ENCODE results near the gene SPDYE1. TPM values are rescaled to one million over a fixed set of nuclear protein-coding genes. Genes with fewer than 3 reads are reported as not detected.
A peak's percentile ranks its signal among the peaks of the same experiment; 100 is the strongest.

The SPDYE1 gene
- total RNA-seq, 1 donor from 2014 or later = not detected

- Histone ChIP-seq H3K27ac (peak overlapping the region; percentile 99), H3K4me3 (peak overlapping the region; percentile 100), H3K4me1 (peaks cover 57% of the 10 kb centered on the region), H3K27me3 (ENCODE audit: low read depth) (no peaks in the 10 kb centered on the region), H3K36me3 (peaks cover 26% of the 10 kb centered on the region), H3K9me3 (no peaks in the 10 kb centered on the region)
- DNase-seq = no peak
- no peak for ATAC-seq
- no peak for TF ChIP-seq CTCF (IDR thresholded peaks at IDR 0.05)
- intact Hi-C loops (cut with DNase I) = no loop called here
These were observed 47.7 kb downstream of the SPDYE1 start for GRCh38 chr7:44045226-44046014.

GRCh38 chr7:44046321-44047061 lies 48.8 kb downstream of the SPDYE1 start:
- DNase-seq (no peak), ATAC-seq (peak; percentile 4 to 65)
- peak overlapping the region; percentile 99 for H3K27ac ChIP-seq
- no peaks in the 10 kb centered on the region for H3K27me3 ChIP-seq (ENCODE audit: low read depth)
- H3K4me1 ChIP-seq = peaks cover 57% of the 10 kb centered on the region
- TF ChIP-seq CTCF (IDR thresholded peaks at IDR 0.05) = no peak
- peaks cover 36% of the 10 kb centered on the region for H3K36me3 ChIP-seq
- no peaks in the 10 kb centered on the region for H3K9me3 ChIP-seq
- intact Hi-C loops (cut with DNase I) = no loop called here
- H3K4me3 ChIP-seq = peak overlapping the region; percentile 100

- ATAC-seq = no peak
- Histone ChIP-seq H3K27me3 (ENCODE audit: low read depth) (no peaks in the 10 kb centered on the region), H3K4me1 (peaks cover 57% of the 10 kb centered on the region), H3K27ac (no peak overlapping the region), H3K4me3 (no peak overlapping the region), H3K36me3 (peaks cover 53% of the 10 kb centered on the region), H3K9me3 (no peaks in the 10 kb centered on the region)
- intact Hi-C loops (cut with DNase I) = no loop called here
- no peak for TF ChIP-seq CTCF (IDR thresholded peaks at IDR 0.05)
- DNase-seq = no peak
These were observed 50.5 kb downstream of the SPDYE1 start for GRCh38 chr7:44048031-44048795.

GRCh38 chr7:44050121-44050914 lies 52.6 kb downstream of the SPDYE1 start:
- ATAC-seq (no peak), DNase-seq (no peak)
- peaks cover 75% of the 10 kb centered on the region for H3K36me3 ChIP-seq
- no peaks in the 10 kb centered on the region for H3K9me3 ChIP-seq
- H3K4me1 ChIP-seq = peaks cover 46% of the 10 kb centered on the region
- H3K4me3 ChIP-seq = no peak overlapping the region
- no peaks in the 10 kb centered on the region for H3K27me3 ChIP-seq (ENCODE audit: low read depth)
- TF ChIP-seq CTCF (IDR thresholded peaks at IDR 0.05) = no peak
- no peak overlapping the region for H3K27ac ChIP-seq
- intact Hi-C loops (cut with DNase I) = no loop called here
